ENCODE measurements around the gene DUSP1. TPM values are rescaled to one million over a fixed set of nuclear protein-coding genes. Genes with fewer than 3 reads are reported as not detected.

The DUSP1 gene
- total and polyA plus RNA-seq, 2 donors (not counting 3 experiments of a cell fraction or from before 2014, with no cell fraction given) = 36.1 to 196 TPM

DNA sequence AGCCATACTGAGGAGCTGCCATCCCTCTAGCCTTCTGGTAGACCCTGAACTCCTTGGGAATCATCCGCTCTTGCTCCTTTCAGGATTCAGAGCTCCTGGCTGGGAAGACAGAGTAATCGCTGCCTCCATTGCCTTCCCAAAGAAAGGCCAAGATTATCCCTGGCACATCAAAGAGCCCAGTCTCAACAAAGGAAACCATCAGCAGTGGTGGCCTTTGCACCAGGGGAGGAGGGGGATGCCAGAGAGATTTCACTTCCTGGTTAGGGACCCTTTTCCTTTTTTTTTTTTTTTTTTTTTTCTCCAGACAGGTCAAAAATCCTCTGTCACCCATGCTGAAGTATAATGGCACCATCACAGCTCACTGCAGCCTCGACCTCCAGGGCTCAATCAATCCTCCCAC lies 47.1 kb upstream of the DUSP1 start:
- TF ChIP-seq MYC (IDR thresholded peaks at IDR 0.05; ENCODE audit: low read depth, low read length) = no peak
- no peak for TF ChIP-seq MAX (IDR thresholded peaks at IDR 0.05; ENCODE audit: insufficient read depth, insufficient read length)
- TF ChIP-seq FOS (IDR thresholded peaks at IDR 0.05; ENCODE audit: borderline replicate concordance, insufficient read depth, low read length) = no peak
- intact Hi-C loops (cut with micrococcal nuclease) = no loop called here
- Histone ChIP-seq H3K79me2 (ENCODE audit: control insufficient read depth, insufficient read depth, low read length) (no peaks in the 10 kb centered on the region), H2AFZ (ENCODE audit: low read depth, low read length) (no peak overlapping the region), H3K4me1 (ENCODE audit: control insufficient read depth, extremely low read depth, insufficient read depth, low read length) (no peaks in the 10 kb centered on the region), H4K20me1 (replicated peaks; ENCODE audit: control insufficient read depth, extremely low read depth, insufficient read depth, low read length) (no peaks in the 10 kb centered on the region), H3K36me3 (ENCODE audit: control insufficient read depth in 2 of 2, extremely low read depth in 1 of 2, insufficient read depth in 2 of 2, low read length in 2 of 2) (no peaks in the 10 kb centered on the region), H3K9ac (replicated peaks; ENCODE audit: extremely low read depth, insufficient read depth, low read length) (no peak overlapping the region), H3K4me2 (ENCODE audit: insufficient read depth, low read length) (no peak overlapping the region), H3K9me1 (replicated peaks; ENCODE audit: control insufficient read depth, extremely low read depth, insufficient read depth, low read length) (no peaks in the 10 kb centered on the region), H3K4me3 (replicated peaks in 1 of 3; ENCODE audit: insufficient read depth in 1 of 3, low read depth in 1 of 3, low read length in 3 of 3) (no peak overlapping the region), H3K27me3 (ENCODE audit: control insufficient read depth in 2 of 2, insufficient read depth in 2 of 2, low read length in 2 of 2) (no peaks in the 10 kb centered on the region), H3K27ac (ENCODE audit: insufficient read depth, low read depth, low read length) (no peak overlapping the region), H3K9me3 (replicated peaks; ENCODE audit: control insufficient read depth, insufficient read depth, low read length) (no peaks in the 10 kb centered on the region)
- ChIA-PET POLR2A (interaction anchor here (0.6 to 0.7 kb wide), 4 partner anchors 11 to 42 kb away, joined by 3 to 8 read pairs (median 6); partner anchors contain the start of gene ERGIC1), CTCF (no interaction called here)
- no peak for FAIRE-seq
- BruUV-seq (replicated peaks) = no TSS peak
- dilution Hi-C loops (cut with MboI; ENCODE audit: extremely low pct_ligation_motif_present, low sequenced_read_pairs) = no loop called here
- no peak for DNase-seq (ENCODE audit: low read depth, low spot score)

DNA sequence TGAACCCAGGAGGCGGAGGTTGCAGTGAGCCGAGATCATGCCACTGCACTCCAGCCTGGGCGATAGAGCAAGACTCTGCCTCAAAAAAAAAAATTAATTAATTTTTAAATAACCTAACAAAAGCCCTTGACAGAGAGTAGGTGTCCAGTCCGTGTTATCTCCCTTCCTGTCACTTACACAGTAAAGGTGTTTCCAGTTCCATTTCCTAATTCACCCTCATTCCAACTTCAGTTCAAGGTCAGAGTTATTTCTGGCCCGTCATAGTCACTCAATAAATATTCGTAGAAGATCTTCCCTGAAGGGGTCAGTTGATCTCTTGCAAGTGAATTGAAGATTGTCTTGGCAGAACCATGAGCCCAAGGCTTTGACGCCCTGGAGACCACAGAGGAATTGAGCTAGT lies 46.7 kb upstream of the DUSP1 start:
- Histone ChIP-seq H3K9me1 (replicated peaks; ENCODE audit: control insufficient read depth, extremely low read depth, insufficient read depth, low read length) (no peaks in the 10 kb centered on the region), H3K4me1 (ENCODE audit: control insufficient read depth, extremely low read depth, insufficient read depth, low read length) (no peaks in the 10 kb centered on the region), H3K9me3 (replicated peaks; ENCODE audit: control insufficient read depth, insufficient read depth, low read length) (no peaks in the 10 kb centered on the region), H3K4me2 (ENCODE audit: insufficient read depth, low read length) (no peak overlapping the region), H2AFZ (ENCODE audit: low read depth, low read length) (no peak overlapping the region), H3K9ac (replicated peaks; ENCODE audit: extremely low read depth, insufficient read depth, low read length) (no peak overlapping the region), H3K36me3 (ENCODE audit: control insufficient read depth in 2 of 2, extremely low read depth in 1 of 2, insufficient read depth in 2 of 2, low read length in 2 of 2) (no peaks in the 10 kb centered on the region), H3K79me2 (ENCODE audit: control insufficient read depth, insufficient read depth, low read length) (no peaks in the 10 kb centered on the region), H3K4me3 (replicated peaks in 1 of 3; ENCODE audit: insufficient read depth in 1 of 3, low read depth in 1 of 3, low read length in 3 of 3) (no peak overlapping the region), H4K20me1 (replicated peaks; ENCODE audit: control insufficient read depth, extremely low read depth, insufficient read depth, low read length) (no peaks in the 10 kb centered on the region), H3K27me3 (ENCODE audit: control insufficient read depth in 2 of 2, insufficient read depth in 2 of 2, low read length in 2 of 2) (no peaks in the 10 kb centered on the region), H3K27ac (ENCODE audit: insufficient read depth, low read depth, low read length) (no peak overlapping the region)
- POLR2A ChIA-PET = interaction anchor here (0.6 to 0.7 kb wide), 2 partner anchors 11 to 16 kb away, joined by 6 to 8 read pairs; partner anchors contain the start of gene ERGIC1
- CTCF ChIA-PET = no interaction called here
- TF ChIP-seq POLR2AphosphoS5 (IDR thresholded peaks at IDR 0.05; ENCODE audit: insufficient read depth, low read depth, low read length) (no peak), CTCF (IDR thresholded peaks at IDR 0.05; ENCODE audit: extremely low read depth in 1 of 2, insufficient read depth in 1 of 2, low read depth in 1 of 2, low read length in 2 of 2) (no peak), MYC (IDR thresholded peaks at IDR 0.05; ENCODE audit: low read depth, low read length) (no peak), JUN (IDR thresholded peaks at IDR 0.05; ENCODE audit: borderline replicate concordance, insufficient read depth, insufficient read length, low read depth) (no peak), EZH2 (IDR thresholded peaks at IDR 0.05; ENCODE audit: borderline replicate concordance, low read depth, low read length, severe bottlenecking) (no peak), MAX (IDR thresholded peaks at IDR 0.05; ENCODE audit: insufficient read depth, insufficient read length) (no peak), FOS (IDR thresholded peaks at IDR 0.05; ENCODE audit: borderline replicate concordance, insufficient read depth, low read length) (no peak), GATA2 (IDR thresholded peaks at IDR 0.05; ENCODE audit: insufficient read depth, insufficient read length, low read depth, low read length) (no peak), POLR2A (IDR thresholded peaks at IDR 0.05; ENCODE audit: low read depth, low read length) (no peak)
- DNase-seq (ENCODE audit: low read depth, low spot score) = no peak
- dilution Hi-C loops (cut with MboI; ENCODE audit: extremely low pct_ligation_motif_present, low sequenced_read_pairs) (no loop called here), intact Hi-C loops (cut with micrococcal nuclease) (no loop called here)
- no TSS peak for BruUV-seq (replicated peaks)
- FAIRE-seq = no peak
